Spleen (tissue), 11 donors: Measurements from ENCODE around the gene CPLX3. TPM values are rescaled to one million over a fixed set of nuclear protein-coding genes. Genes with fewer than 3 reads are reported as not detected.

Experiments
- DNase-seq: peaks from one replicate; pipeline ENCODE4 v3.0.0-alpha.2; 2020
- H3K27ac ChIP-seq, 8 donors: fragments of 200-600 bp; sonication (generic) in 7 of 8; 1 replicate in 4 of 8; 2 replicates in 4 of 8; pipeline versions ENCODE4 v1.5.0 to v1.8.0; 2016 to 2021; ENCODE audit warnings: inconsistent platforms in 4 of 8, mild to moderate bottlenecking in 4 of 8, moderate library complexity in 1 of 8
- H3K27me3 ChIP-seq, 7 donors: fragments of 200-600 bp; sonication (generic) in 6 of 7; replicated peaks in 1 of 7; 1 replicate in 4 of 7; 2 replicates in 3 of 7; pipeline versions ENCODE4 v1.5.0 to v1.8.0; 2016 to 2021; ENCODE audit warnings: inconsistent platforms in 3 of 7, mild to moderate bottlenecking in 1 of 7
- H3K36me3 ChIP-seq, 6 donors: fragments of 200-600 bp; sonication (generic) in 5 of 6; 1 replicate in 4 of 6; 2 replicates in 2 of 6; pipeline versions ENCODE4 v1.5.0 to v1.8.0; 2016 to 2021; ENCODE audit warnings: inconsistent platforms in 2 of 6
- H3K4me1 ChIP-seq, 6 donors: fragments of 200-600 bp; sonication (generic) in 5 of 6; 1 replicate in 3 of 6; 2 replicates in 3 of 6; pipeline versions ENCODE4 v1.5.0 to v1.8.0; 2016 to 2021; ENCODE audit warnings: inconsistent platforms in 3 of 6
- H3K4me3 ChIP-seq, 8 donors: fragments of 200-600 bp; sonication (generic) in 7 of 8; 1 replicate in 4 of 8; 2 replicates in 4 of 8; pipeline versions ENCODE4 v1.5.0 to v1.8.0; 2016 to 2021; ENCODE audit warnings: inconsistent platforms in 4 of 8, mild to moderate bottlenecking in 4 of 8, moderate library complexity in 2 of 8
- H3K9me3 ChIP-seq, 8 donors: fragments of 200-600 bp; sonication (generic) in 7 of 8; 1 replicate in 4 of 8; 2 replicates in 4 of 8; pipeline versions ENCODE4 v1.5.0 to v1.8.0; 2016 to 2021; ENCODE audit warnings: inconsistent platforms in 4 of 8
- POLR2A ChIP-seq, 3 donors: fragments of 450-650 bp; IDR thresholded peaks; one replicate each; pipeline ENCODE4 v1.5.1; 2017; ENCODE audit warnings: antibody characterized with exemption in 3 of 3, mild to moderate bottlenecking in 1 of 3
- POLR2AphosphoS5 ChIP-seq, 3 donors: sonication (generic); formaldehyde crosslinking; IDR thresholded peaks; one replicate each; pipeline ENCODE4 v1.5.1; 2017; ENCODE audit warnings: antibody characterized with exemption in 3 of 3
- WGBS, 5 donors: extraction: QIAGEN DNeasy Blood & Tissue Kit in 3 of 5; methylation state at CpG; one replicate each; pipeline versions ENCODE4 v1.1.5 to v1.1.7; 2013 to 2018; 5-methylcytosine and 5-hydroxymethylcytosine counted together
- intact Hi-C: fragments of 100-400 bp; cut with DNase I; formaldehyde crosslinking; loops from one replicate; pipeline ENCODE4 v1.15.0; 2023; ENCODE audit warnings: low total_unique reads
- polyA plus RNA-seq, 3 donors: library from polyadenylated mRNA; stranded (reverse); fragments of 200-250 nt; gene quantifications; one replicate each; pipeline ENCODE4 v1.2.1, GENCODE V29; 2013
- total RNA-seq, 7 donors: library from RNA; depleted of rRNA in 3 of 7; stranded (reverse); fragments of >200 nt in 3 of 7; fragmentation: NEBNext Ultra II Directional in 4 of 7; extraction: Animal tissue kit (Norgen Biotek cat#: 25700) in 4 of 7; gene quantifications; one replicate each; pipeline versions ENCODE4 v1.1.0 to v1.2.1, GENCODE V29; 2016 to 2021
- TF ChIP-seq, protein P1 (sequence below), 11 experiments: fragments of 200-600 bp in 7 of 11; fragments of 450-650 bp in 4 of 11; sonication (generic) in 4 of 11; IDR thresholded peaks in 8 of 11; conservative IDR thresholded peaks in 3 of 11; 1 replicate in 7 of 11; 2 replicates in 4 of 11; pipeline versions ENCODE4 v1.4.0 to v1.8.0; 2016 to 2021; ENCODE audit warnings: antibody characterized with exemption in 11 of 11, inconsistent platforms in 4 of 11, mild to moderate bottlenecking in 1 of 11
- donor health status: healthy with polysubstance abuse.
- donor health status: DM: no; HTN: no; CAD: no; lungs with moderate emphysema.
- donor health status: DM: no; HTN: no; CAD: no.
- donor health status: Bipolar disorder and iron deficiency.
- donor health status: healthy.
- donor health status: DM: no; HTN: no; CAD: no.
- donor health status: DM: yes; HTN: yes; CAD: no.

CPLX3 gene
- total and polyA plus RNA-seq, 10 donors, result 17.7 to 207 (median 39.1) TPM

DNA sequence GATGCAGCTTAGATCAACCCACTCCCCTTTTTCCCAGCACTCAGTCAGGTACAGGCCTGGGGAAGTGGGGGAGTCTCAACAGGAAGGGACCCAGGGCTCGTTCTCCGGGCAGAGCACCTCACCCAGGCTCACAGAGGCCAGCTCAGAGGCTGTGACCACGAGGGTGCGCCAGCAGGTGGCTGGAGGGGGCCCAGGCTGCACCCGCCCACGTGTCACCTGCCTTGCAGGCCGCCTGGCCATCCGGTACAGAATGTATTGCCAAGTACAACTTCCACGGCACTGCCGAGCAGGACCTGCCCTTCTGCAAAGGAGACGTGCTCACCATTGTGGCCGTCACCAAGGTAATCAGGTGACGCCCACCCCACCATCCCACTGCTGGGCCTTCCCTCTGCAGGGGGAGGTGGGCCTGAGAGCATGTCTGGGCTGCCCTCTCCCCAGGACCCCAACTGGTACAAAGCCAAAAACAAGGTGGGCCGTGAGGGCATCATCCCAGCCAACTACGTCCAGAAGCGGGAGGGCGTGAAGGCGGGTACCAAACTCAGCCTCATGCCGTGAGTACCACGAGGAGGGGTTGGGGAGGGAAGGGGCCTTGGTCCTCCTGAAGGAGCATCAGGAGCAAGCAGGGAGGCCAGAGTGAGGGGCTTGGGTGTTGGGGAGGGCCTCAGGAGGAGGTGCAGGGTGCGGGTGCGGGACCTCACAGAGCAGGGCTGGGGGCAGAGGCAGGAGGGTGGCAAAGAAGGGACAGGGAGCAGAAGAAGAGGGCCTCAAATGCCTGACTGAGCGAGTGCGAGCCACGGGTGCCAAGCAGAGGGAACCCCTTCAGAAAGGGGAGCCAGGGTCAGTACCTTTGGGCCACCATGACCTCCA is 27.8 kb upstream of the CPLX3 start:
- TF ChIP-seq, protein P1, sequence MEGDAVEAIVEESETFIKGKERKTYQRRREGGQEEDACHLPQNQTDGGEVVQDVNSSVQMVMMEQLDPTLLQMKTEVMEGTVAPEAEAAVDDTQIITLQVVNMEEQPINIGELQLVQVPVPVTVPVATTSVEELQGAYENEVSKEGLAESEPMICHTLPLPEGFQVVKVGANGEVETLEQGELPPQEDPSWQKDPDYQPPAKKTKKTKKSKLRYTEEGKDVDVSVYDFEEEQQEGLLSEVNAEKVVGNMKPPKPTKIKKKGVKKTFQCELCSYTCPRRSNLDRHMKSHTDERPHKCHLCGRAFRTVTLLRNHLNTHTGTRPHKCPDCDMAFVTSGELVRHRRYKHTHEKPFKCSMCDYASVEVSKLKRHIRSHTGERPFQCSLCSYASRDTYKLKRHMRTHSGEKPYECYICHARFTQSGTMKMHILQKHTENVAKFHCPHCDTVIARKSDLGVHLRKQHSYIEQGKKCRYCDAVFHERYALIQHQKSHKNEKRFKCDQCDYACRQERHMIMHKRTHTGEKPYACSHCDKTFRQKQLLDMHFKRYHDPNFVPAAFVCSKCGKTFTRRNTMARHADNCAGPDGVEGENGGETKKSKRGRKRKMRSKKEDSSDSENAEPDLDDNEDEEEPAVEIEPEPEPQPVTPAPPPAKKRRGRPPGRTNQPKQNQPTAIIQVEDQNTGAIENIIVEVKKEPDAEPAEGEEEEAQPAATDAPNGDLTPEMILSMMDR (IDR thresholded peaks at IDR 0.05 in 8 of 11, conservative IDR thresholded peaks at IDR 0.05 in 3 of 11), result peak in 7 of 11 experiments; percentile 8 to 38 (median 21)
- TF ChIP-seq POLR2A (IDR thresholded peaks at IDR 0.05), result no peak
- TF ChIP-seq POLR2AphosphoS5 (IDR thresholded peaks at IDR 0.05), result peak; percentile 52 to 79 (median 68)
- 65 to 83% (median 69%) methylated on average over 13 to 25 of the region's 25 CpGs for WGBS, 5 donors

DNA sequence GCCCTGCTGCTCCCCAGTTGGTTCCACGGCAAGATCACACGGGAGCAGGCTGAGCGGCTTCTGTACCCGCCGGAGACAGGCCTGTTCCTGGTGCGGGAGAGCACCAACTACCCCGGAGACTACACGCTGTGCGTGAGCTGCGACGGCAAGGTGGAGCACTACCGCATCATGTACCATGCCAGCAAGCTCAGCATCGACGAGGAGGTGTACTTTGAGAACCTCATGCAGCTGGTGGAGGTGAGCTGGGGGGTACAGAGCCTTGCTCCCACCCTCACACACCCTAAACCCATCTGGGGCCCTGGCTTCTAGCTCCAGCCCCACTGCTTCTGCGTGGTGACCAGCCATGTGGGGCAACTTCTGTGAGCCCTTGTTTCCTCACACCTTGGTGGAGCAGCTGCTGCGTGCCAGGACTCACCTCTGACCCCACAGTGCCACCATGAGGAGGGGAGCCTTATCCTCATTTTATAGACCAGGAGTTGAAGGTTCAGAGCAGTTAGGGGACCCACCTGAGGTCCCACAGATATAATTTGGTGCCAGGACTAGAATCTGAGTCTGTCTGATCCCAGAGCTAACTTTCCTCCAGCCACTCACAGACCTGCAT is 27.1 kb upstream of the CPLX3 start:
- no peaks in the 10 kb centered on the region for H3K9me3 ChIP-seq
- intact Hi-C loops, result no loop called here
- WGBS, 5 donors, result 77 to 83% (median 79%) methylated on average over 16 of the region's 16 CpGs
- H3K27me3 ChIP-seq, result no peaks in the 10 kb centered on the region
- TF ChIP-seq POLR2AphosphoS5 (IDR thresholded peaks at IDR 0.05), result peak in 2 of 3 donors; percentile 8 to 17
- TF ChIP-seq, protein P1 (IDR thresholded peaks at IDR 0.05 in 8 of 11, conservative IDR thresholded peaks at IDR 0.05 in 3 of 11), result no peak
- H3K4me1 ChIP-seq, result peaks cover 60 to 70% (median 67%) of the 10 kb centered on the region in 6 donors
- peak; percentile 87 for DNase-seq
- H3K27ac ChIP-seq, result peak overlapping the region; percentile 48 to 99 (median 89)
- H3K36me3 ChIP-seq, result peaks cover 0 to 100% (median 62%) of the 10 kb centered on the region in 6 donors
- H3K4me3 ChIP-seq, result peak overlapping the region in 1 of 8 donors; percentile 44

More for the DNA sequence above, 27.8 kb upstream of the CPLX3 start:
- DNase-seq, result peak; percentile 89
- peak overlapping the region in 1 of 8 donors; percentile 44 for H3K4me3 ChIP-seq
- peaks cover 63 to 78% (median 73%) of the 10 kb centered on the region in 6 donors for H3K4me1 ChIP-seq
- H3K36me3 ChIP-seq, result peaks cover 0 to 95% (median 56%) of the 10 kb centered on the region in 6 donors
- H3K9me3 ChIP-seq, result no peaks in the 10 kb centered on the region
- H3K27ac ChIP-seq, result peak overlapping the region; percentile 48 to 99 (median 89)
- no peaks in the 10 kb centered on the region for H3K27me3 ChIP-seq
- intact Hi-C loops, result no loop called here

DNA sequence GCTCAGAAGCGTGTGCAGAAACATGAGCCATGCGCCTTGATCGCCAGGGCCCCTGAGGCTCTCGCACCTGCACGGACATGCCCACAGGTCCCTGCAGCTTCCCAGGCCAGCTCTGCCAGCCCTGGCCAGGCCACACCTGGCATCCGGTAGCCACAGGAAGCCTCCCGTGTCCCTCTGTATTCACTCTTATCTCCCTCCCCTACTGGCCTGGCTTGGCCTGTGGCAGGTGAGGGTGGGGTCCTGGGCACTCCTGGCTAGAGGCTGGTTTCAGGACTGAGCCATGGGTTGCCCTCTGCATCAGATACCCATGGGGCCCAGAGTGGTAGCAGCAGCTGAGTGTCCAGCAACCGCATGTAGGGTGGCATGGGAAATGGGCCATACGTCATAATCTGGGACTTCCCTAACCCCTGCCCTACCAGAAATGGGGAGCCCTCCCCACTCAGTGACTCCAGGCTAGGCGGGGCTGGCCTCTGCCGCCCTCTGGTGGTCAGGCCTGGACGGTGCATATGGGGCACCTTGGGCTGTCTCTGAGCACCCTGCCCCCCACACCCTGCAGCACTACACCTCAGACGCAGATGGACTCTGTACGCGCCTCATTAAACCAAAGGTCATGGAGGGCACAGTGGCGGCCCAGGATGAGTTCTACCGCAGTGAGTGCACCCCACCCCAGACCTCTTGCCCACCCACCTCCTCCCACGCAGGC is 26.4 kb upstream of the CPLX3 start:
- H3K4me3 ChIP-seq, result peak overlapping the region in 1 of 8 donors; percentile 44
- no peaks in the 10 kb centered on the region for H3K27me3 ChIP-seq
- WGBS, 5 donors, result 32 to 60% (median 35%) methylated on average over 10 to 18 of the region's 18 CpGs
- peaks cover 0 to 100% (median 62%) of the 10 kb centered on the region in 6 donors for H3K36me3 ChIP-seq
- DNase-seq, result peak; percentile 97
- H3K4me1 ChIP-seq, result peaks cover 54 to 65% (median 61%) of the 10 kb centered on the region in 6 donors
- TF ChIP-seq POLR2AphosphoS5 (IDR thresholded peaks at IDR 0.05) (peak; percentile 82 to 87 (median 86)), POLR2A (IDR thresholded peaks at IDR 0.05) (no peak)
- TF ChIP-seq, protein P1 (IDR thresholded peaks at IDR 0.05 in 8 of 11, conservative IDR thresholded peaks at IDR 0.05 in 3 of 11), result peak; percentile 98 to 99 (median 99)
- peak overlapping the region; percentile 48 to 99 (median 89) for H3K27ac ChIP-seq
- intact Hi-C loops, result loop anchor here (5.0 kb wide), 1 partner anchor 33 kb away; no protein-coding TSS in a partner anchor
- H3K9me3 ChIP-seq, result no peaks in the 10 kb centered on the region
